ENCODE results near the gene JMJD8. TPM values are rescaled to one million over a fixed set of nuclear protein-coding genes. Genes with fewer than 3 reads are reported as not detected.

The JMJD8 gene
- total and polyA plus RNA-seq, 9 of the 15 experiments (the other 6 are each of a cell fraction or from before 2014, with no cell fraction given), result 1.2 to 50.6 (median 29.3) TPM

DNA sequence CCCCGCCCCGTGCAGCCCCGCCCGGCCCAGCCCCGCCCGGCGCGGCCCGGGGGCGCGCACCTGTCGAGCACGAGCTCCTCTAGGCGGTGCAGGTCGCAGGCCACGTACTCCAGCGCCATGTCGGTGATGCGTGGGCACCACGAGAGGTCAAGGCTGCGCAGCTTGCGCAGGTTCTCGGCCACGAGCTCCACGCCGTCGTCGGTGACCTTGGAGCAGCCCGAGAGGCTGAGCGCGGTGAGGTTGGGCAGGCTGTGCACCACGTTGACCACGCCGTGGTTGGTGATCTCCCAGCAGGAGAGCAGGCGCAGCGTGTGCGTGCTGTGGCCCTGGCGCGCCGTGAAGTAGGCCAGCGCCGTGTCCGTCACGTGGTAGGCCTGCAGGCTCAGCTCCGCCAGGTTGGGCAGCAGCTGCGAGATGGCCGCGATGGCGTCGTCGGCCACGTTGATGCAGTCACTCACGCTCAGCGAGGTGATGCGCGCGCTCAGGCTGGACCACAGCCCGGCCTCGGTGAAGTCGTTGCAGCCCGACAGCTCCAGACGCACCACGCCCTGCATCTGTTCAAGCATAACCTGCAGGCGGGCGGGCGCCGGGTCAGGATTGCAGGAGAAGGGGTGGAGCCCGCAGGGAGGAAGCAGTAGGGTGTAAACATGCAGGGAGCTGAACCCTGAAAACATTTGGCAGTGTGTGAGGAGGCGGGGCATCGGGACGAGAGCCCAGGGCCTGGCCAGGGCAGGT is 11.4 kb upstream of the JMJD8 start (continued):
- TF ChIP-seq, protein P1, sequence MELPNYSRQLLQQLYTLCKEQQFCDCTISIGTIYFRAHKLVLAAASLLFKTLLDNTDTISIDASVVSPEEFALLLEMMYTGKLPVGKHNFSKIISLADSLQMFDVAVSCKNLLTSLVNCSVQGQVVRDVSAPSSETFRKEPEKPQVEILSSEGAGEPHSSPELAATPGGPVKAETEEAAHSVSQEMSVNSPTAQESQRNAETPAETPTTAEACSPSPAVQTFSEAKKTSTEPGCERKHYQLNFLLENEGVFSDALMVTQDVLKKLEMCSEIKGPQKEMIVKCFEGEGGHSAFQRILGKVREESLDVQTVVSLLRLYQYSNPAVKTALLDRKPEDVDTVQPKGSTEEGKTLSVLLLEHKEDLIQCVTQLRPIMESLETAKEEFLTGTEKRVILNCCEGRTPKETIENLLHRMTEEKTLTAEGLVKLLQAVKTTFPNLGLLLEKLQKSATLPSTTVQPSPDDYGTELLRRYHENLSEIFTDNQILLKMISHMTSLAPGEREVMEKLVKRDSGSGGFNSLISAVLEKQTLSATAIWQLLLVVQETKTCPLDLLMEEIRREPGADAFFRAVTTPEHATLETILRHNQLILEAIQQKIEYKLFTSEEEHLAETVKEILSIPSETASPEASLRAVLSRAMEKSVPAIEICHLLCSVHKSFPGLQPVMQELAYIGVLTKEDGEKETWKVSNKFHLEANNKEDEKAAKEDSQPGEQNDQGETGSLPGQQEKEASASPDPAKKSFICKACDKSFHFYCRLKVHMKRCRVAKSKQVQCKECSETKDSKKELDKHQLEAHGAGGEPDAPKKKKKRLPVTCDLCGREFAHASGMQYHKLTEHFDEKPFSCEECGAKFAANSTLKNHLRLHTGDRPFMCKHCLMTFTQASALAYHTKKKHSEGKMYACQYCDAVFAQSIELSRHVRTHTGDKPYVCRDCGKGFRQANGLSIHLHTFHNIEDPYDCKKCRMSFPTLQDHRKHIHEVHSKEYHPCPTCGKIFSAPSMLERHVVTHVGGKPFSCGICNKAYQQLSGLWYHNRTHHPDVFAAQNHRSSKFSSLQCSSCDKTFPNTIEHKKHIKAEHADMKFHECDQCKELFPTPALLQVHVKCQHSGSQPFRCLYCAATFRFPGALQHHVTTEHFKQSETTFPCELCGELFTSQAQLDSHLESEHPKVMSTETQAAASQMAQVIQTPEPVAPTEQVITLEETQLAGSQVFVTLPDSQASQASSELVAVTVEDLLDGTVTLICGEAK (IDR thresholded peaks at IDR 0.05), result 0 out of 2 replicates have a peak, but pooled peaks have one; percentile 42
- TF ChIP-seq, protein P1 (CRISPR knock-in tag; IDR thresholded peaks at IDR 0.05), result peak; percentile 68
- TF ChIP-seq, protein P2, sequence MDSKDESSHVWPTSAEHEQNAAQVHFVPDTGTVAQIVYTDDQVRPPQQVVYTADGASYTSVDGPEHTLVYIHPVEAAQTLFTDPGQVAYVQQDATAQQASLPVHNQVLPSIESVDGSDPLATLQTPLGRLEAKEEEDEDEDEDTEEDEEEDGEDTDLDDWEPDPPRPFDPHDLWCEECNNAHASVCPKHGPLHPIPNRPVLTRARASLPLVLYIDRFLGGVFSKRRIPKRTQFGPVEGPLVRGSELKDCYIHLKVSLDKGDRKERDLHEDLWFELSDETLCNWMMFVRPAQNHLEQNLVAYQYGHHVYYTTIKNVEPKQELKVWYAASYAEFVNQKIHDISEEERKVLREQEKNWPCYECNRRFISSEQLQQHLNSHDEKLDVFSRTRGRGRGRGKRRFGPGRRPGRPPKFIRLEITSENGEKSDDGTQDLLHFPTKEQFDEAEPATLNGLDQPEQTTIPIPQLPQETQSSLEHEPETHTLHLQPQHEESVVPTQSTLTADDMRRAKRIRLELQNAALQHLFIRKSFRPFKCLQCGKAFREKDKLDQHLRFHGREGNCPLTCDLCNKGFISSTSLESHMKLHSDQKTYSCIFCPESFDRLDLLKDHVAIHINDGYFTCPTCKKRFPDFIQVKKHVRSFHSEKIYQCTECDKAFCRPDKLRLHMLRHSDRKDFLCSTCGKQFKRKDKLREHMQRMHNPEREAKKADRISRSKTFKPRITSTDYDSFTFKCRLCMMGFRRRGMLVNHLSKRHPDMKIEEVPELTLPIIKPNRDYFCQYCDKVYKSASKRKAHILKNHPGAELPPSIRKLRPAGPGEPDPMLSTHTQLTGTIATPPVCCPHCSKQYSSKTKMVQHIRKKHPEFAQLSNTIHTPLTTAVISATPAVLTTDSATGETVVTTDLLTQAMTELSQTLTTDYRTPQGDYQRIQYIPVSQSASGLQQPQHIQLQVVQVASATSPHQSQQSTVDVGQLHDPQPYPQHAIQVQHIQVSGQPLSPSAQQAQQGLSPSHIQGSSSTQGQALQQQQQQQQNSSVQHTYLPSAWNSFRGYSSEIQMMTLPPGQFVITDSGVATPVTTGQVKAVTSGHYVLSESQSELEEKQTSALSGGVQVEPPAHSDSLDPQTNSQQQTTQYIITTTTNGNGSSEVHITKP (IDR thresholded peaks at IDR 0.05; ENCODE audit: partially characterized antibody), result no peak
- TF ChIP-seq SREBF1 (IDR thresholded peaks at IDR 0.05; ENCODE audit: borderline replicate concordance, low read depth, low read length) (no peak), JUND (IDR thresholded peaks at IDR 0.05; ENCODE audit: borderline replicate concordance, low read depth, low read length) (no peak), JUND (tag; IDR thresholded peaks at IDR 0.05; ENCODE audit: borderline replicate concordance, low read depth, low read length) (peak; percentile 35; the same call in 1 of the 3 replicates), RAD51 (IDR thresholded peaks at IDR 0.05; ENCODE audit: borderline replicate concordance, low read depth) (peak; percentile 78)
- TF ChIP-seq, protein P3, sequence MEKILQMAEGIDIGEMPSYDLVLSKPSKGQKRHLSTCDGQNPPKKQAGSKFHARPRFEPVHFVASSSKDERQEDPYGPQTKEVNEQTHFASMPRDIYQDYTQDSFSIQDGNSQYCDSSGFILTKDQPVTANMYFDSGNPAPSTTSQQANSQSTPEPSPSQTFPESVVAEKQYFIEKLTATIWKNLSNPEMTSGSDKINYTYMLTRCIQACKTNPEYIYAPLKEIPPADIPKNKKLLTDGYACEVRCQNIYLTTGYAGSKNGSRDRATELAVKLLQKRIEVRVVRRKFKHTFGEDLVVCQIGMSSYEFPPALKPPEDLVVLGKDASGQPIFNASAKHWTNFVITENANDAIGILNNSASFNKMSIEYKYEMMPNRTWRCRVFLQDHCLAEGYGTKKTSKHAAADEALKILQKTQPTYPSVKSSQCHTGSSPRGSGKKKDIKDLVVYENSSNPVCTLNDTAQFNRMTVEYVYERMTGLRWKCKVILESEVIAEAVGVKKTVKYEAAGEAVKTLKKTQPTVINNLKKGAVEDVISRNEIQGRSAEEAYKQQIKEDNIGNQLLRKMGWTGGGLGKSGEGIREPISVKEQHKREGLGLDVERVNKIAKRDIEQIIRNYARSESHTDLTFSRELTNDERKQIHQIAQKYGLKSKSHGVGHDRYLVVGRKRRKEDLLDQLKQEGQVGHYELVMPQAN (IDR thresholded peaks at IDR 0.05; ENCODE audit: borderline replicate concordance), result 0 out of 2 replicates have a peak, but pooled peaks have one; percentile 37
- TF ChIP-seq, protein P4, sequence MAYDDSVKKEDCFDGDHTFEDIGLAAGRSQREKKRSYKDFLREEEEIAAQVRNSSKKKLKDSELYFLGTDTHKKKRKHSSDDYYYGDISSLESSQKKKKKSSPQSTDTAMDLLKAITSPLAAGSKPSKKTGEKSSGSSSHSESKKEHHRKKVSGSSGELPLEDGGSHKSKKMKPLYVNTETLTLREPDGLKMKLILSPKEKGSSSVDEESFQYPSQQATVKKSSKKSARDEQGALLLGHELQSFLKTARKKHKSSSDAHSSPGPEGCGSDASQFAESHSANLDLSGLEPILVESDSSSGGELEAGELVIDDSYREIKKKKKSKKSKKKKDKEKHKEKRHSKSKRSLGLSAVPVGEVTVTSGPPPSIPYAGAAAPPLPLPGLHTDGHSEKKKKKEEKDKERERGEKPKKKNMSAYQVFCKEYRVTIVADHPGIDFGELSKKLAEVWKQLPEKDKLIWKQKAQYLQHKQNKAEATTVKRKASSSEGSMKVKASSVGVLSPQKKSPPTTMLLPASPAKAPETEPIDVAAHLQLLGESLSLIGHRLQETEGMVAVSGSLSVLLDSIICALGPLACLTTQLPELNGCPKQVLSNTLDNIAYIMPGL (CRISPR knock-in tag; IDR thresholded peaks at IDR 0.05), result peak; percentile 91; the same call in 1 of the 2 replicates

Measured in K562 (cell line).